HG03159 (cell line): ENCODE measurements around the gene CIDEC.
"Not testable (repeated sequence)": the region's sequence is repeated elsewhere in the genome, so short reads cannot be mapped to it uniquely, and the experiment has no call there.

Source experiments
- ATAC-seq: cut with Tn5 transposase; IDR thresholded peaks from one replicate; pipeline ENCODE4 v1.9.1; 2021; ENCODE audit warnings: mild to moderate bottlenecking, moderate library complexity; ENCODE audit not compliant: unreplicated experiment

CIDEC gene

DNA sequence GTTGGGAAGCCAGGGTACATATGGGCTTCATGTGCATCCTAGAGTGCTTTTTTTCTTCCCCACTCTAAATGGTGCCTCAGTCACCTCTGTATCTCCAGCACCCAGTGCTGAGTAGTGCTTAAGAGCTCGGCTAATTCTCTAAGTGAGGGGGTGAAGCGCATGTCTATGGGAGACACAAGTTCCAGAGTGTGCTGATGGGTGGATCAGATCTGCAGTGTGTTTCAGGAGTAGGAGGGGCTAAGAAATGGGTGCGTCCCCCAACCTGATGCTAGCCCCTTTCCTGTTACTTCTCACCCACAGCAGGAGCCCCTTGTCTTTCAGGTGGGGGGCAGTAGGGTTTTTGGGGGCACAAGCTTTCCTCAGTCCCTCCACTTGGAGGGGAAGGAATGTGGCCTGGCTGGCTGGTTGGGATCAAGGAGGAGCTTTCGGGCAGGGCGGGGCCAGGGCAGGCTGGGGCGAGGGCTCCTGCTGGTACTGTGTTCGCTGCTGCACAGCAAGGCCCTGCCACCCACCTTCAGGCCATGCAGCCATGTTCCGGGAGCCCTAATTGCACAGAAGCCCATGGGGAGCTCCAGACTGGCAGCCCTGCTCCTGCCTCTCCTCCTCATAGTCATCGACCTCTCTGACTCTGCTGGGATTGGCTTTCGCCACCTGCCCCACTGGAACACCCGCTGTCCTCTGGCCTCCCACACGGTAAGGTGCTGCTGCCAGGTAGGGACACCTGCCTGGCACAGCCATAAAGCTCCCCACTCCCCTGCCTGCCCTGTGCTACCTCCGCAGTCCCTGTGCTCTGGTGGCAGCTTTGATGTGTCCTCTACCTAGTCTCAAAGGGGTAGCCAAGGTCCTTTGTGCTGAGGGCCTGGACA is 22.6 kb upstream of the CIDEC start, which contains the start of gene IL17RE:
TSS of gene IL17RE (plus strand) at position 477 of the 866 bp plus-strand sequence. CDS start at position 562, 85 bp downstream.
- ATAC-seq, result no peak

DNA sequence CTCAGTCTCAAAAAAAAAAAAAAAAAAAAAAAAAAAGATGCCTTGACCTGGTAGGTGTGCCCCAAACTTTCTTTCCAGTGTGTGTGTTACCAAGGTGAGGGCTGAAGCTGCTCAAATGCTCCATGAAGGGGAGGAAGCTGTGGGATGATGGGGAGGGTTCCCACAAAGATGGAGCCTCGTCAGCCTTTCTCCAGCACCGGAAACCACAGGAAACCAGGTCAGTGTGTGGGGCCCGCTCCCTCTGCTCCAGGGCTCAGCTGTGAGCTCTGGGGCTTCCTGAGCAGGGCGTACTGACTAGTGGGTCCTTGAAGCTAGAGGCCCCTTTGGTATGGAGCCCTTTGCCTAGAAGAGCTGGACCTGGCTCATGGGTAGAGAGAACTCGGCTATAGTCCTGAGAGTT is 21.9 kb upstream of the CIDEC start:
- ATAC-seq, result no peak

DNA sequence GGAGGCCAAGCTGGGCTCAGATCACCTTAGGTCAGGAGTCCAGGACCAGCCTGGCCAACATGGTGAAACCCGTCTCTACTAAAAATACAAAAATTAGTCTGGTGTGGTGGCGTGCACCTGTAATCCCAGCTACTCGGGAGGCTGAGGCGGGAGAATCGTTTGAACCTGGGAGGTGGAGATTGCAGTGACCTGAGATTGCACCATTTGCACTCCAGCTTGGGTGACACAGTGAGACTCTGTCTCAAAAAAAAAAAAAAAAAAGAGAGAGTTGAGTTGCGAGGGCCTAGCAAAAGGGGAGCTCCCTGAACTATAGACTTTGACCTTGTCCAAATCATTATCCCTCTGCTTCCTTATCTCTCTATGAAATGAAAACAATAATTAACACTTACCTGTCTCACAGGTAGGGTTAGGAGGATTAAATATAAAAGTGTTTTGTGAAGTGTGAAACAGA is 20.9 kb upstream of the CIDEC start:
- ATAC-seq, result not testable (repeated sequence)

- no peak for ATAC-seq
Measured at GRCh38 chr3:9899289-9899791, 19.3 kb upstream of the CIDEC start.

DNA sequence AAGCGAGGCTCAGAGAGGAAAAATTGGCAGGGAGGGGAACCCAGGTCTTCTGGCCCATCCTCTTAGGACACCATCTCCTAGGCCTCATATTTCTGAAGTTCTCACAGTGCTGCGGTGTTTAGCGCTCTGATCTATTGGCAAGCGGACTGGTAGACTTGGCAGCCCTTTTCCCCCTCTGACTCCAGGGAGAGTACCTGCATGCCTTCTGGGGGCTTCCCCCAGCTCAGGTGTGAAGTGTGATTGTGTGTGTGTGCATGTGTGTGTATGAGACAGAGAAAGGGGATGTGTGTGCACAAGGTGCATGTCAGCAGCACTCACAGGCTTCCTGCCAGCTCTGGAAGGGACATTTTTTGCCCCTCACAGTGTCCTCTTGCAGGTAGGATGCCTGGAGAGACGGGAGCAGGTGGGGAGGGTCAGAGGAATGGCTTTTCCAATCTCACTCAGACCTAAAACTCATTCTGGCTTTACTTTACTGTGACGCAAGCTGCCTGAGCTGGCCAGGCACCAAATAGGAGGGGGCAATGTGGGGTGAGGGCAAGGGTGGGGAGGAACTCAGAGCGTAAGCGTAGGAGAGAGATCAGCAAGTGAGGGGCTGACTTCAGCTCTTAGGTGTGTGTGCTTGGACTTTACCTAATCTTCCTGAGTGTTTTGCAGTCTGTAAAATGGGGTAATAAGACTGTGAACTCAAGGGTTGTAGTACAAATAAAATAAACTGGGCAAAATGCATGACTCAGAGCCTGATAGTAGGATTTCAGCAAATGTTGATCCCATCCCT is 18.6 kb upstream of the CIDEC start:
- no peak for ATAC-seq

DNA sequence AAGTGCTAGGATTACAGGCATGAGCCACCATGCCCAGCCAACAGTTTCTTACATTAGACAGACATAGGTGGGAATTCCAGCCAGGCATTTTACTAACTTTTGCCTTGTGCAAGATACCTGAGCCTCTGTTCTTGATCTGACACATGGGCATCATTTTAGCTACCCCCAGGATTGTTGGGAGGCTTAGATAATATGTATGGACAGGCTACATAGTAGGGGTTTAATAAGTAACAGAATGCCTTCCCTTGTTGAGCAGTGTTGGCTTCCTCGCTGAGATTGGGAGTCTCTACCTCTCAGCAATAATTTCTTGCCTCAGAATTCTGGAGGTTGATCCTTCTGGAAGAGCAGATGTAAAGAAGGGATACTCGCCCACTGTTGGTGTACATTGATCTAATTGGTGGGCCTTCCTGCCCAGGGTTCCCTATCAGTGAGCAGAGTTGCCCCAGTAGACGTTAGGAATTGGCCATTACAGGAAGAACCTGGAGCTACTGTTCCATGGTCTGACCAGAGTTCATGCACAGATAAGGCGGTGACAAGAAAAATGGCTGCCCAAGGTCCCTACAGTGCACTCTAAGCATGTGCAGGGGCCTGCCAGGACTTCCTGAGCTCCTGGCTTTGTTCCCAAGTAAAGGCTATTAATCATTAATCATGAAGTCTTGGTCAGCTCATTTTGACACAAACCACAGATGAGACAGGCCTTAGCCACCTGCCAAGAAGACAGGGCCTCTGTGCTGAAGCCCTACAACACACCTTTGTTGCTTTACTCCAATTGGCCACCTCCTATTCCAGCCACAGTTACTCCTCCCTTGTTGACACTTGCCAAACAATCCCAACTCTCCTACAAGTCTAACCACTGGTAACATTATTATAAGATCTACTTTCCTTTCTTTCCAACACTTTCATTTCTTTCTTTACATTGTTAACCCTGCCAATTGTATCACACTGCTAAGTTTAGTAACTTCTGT is 17.6 kb upstream of the CIDEC start:
- ATAC-seq, result peak; percentile 57

- ATAC-seq, result not testable (repeated sequence)
Measured at GRCh38 chr3:9896755-9897407, 16.8 kb upstream of the CIDEC start.

DNA sequence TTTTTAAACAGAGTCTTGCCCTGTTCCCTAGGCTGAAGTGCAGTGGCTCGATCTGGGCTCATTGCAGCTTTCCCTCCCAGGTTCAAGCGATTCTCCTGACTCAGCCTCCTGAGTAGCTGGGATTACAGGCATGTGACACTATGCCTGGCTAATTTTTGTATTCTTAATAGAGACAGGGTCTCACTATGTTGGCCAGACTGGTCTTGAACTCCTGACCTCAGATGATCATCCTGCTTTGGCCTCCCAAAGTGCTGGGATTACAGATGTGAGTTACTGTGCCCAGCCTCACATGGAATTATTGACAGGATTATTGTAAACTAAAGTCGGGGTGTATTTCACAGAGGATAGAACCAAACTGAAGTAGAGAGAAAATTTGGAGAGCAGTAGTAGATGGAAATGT is 15.7 kb upstream of the CIDEC start:
- ATAC-seq, result not testable (repeated sequence)

DNA sequence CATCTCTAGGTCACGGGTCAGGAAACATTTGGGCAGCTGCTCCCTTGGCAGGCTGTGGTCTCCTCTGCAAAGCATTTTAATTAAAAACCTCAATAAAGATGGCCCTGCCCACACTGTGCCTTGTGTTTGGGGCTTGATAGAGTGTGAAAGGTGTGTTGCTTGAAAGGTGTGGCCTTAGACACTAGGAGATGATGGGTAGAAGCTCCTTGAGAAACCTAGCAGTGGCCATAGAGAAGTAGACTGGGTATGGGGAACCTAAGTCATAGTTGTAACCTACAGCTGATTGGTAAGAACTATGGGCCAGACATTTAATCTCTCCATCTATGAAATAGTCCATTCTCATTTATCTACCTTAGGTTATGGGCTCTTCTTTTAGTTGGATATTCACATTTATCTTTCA is 13.7 kb upstream of the CIDEC start:
- no peak for ATAC-seq

GRCh38 chr3:9891072-9891622 is 11.1 kb upstream of the CIDEC start:
- no peak for ATAC-seq

- ATAC-seq, result peak; percentile 72
Measured at GRCh38 chr3:9890249-9891071, 10.4 kb upstream of the CIDEC start, which contains the start of gene JAGN1. JAGN1 (plus strand) TSS chr3:9890610; CDS start chr3:9890723, 113 bp downstream.

GRCh38 chr3:9889405-9889804 is 9.4 kb upstream of the CIDEC start:
- no peak for ATAC-seq

GRCh38 chr3:9888540-9888939 is 8.5 kb upstream of the CIDEC start:
- ATAC-seq, result no peak

- ATAC-seq, result no peak
Measured at GRCh38 chr3:9887480-9887879, 7.4 kb upstream of the CIDEC start.

DNA sequence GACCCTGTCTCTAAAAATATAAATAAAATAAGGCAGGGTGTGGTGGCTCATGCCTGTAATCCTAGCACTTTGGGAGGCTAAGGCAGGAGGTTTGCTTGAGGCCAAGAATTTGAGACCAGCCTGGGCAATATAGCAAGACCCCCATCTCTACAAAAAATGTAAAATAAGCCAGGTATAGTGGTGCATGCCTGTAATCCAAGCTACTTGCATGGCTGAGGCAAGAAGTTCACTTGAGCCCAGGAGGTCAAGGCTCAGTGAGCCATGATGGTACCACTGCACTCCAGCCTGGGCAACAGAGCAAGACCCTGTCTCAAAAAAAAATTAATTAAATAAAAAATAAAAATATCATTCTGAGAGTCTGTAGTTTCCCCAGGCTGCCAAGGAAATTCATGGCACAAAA is 6.3 kb upstream of the CIDEC start:
- no peak for ATAC-seq

DNA sequence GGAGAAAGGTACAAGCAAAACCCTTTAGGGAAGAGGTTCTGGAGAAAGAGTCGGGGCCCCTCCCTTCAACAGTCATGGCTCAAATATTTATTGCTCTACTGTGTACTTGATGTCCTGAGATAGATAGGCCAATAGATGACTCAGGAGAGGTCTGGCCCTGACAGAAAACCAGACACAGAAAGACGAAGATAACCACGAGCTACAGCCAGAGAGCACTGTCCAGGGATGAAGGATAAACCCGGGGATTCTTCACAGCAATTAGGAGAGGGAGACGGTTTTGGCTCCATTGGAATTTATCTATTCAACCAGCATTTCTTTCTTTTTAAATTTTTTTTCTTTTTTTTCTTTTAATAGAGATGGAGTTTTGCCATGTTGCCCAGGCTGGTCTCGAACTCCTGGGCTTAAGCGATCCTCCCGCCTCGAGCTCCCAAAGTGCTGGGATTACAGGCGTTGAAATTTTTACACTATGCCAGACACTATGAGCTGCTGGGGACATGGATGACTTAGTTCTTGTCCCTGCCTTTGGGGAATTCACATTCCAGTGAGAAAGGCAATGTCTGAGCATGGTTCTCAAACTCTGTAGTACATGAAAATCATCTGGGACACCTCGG is 4.6 kb upstream of the CIDEC start:
- ATAC-seq, result no peak

DNA sequence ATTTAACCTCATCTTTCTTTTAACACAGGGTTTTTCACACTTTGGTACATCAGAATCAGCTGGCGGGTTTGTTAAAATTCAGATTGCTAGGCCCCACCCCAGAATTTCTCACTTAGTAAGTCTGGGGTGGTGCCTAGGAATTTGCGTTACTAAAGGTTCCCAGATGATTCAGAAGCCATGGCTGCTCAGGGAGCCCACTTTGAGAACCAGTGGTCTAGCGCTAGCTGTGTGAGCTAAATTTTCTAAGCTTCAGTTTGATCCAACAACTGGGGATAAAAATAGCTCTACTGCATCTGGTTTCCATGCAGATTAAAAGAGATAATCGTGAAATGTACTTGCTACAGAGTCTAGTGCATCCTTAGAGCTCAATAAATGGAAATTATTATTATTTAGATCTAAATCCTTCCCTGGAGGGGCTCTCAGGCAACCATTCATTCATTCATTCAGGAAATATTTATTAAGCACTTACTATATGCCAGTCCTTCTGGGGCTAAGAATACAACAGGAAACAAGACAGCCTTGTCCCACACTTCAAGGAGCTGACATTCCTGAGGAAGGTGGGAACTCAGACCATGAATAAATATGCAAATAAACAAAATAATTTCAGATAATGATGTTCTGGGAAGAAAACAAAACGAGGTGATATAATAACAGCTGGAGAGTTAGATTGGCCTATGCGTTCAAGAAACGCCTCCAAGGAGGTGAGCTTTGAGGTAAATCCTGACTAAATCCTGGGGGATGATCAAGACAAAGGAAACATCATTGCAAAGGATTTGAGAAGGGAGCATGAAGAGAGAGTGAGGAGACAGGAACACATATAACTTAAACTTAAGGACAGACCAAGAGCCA is 3.9 kb upstream of the CIDEC start:
- no peak for ATAC-seq
